ENCODE results near the gene C1orf210. TPM values are rescaled to one million over a fixed set of nuclear protein-coding genes. Genes with fewer than 3 reads are reported as not detected.

Gene C1orf210
- total RNA-seq, 2 donors from 2014 or later = 6.6 to 11.7 TPM

GRCh38 chr1:43315963-43316737 lies 30.8 kb upstream of the C1orf210 start:
- ATAC-seq (no peak), DNase-seq (no peak)
- 88 to 93% methylated on average over 10 of the region's 10 CpGs for WGBS, 2 donors
- no peak overlapping the region for H3K4me3 ChIP-seq
- H3K36me3 ChIP-seq (replicated peaks in 1 of 2; ENCODE audit: insufficient read depth in 1 of 2, low read depth in 2 of 2) = no peaks in the 10 kb centered on the region
- no peak overlapping the region for H3K27ac ChIP-seq
- no peaks in the 10 kb centered on the region for H3K27me3 ChIP-seq
- H3K4me1 ChIP-seq = no peaks in the 10 kb centered on the region
- intact Hi-C loops (cut with DNase I) = no loop called here
- H3K9me3 ChIP-seq = no peaks in the 10 kb centered on the region
- no peak for TF ChIP-seq CTCF (IDR thresholded peaks at IDR 0.05)
- no peak for TF ChIP-seq POLR2A (IDR thresholded peaks at IDR 0.05)

GRCh38 chr1:43315481-43315880 lies 30.1 kb upstream of the C1orf210 start:
- H3K27ac ChIP-seq = no peak overlapping the region
- WGBS, 2 donors = 67 to 82% methylated on average over 3 of the region's 3 CpGs
- H3K9me3 ChIP-seq = no peaks in the 10 kb centered on the region
- DNase-seq (no peak), ATAC-seq (no peak)
- intact Hi-C loops (cut with DNase I) = no loop called here
- no peaks in the 10 kb centered on the region for H3K4me1 ChIP-seq
- no peaks in the 10 kb centered on the region for H3K27me3 ChIP-seq
- H3K36me3 ChIP-seq (replicated peaks in 1 of 2; ENCODE audit: insufficient read depth in 1 of 2, low read depth in 2 of 2) = no peaks in the 10 kb centered on the region
- no peak for TF ChIP-seq POLR2A (IDR thresholded peaks at IDR 0.05)
- TF ChIP-seq CTCF (IDR thresholded peaks at IDR 0.05) = no peak
- H3K4me3 ChIP-seq = no peak overlapping the region

GRCh38 chr1:43314233-43314632 lies 28.9 kb upstream of the C1orf210 start:
- ATAC-seq (no peak), DNase-seq (no peak)
- WGBS, 2 donors = 92 to 94% methylated on average over 5 of the region's 5 CpGs
- H3K27ac ChIP-seq = no peak overlapping the region
- no peak overlapping the region for H3K4me3 ChIP-seq
- no peaks in the 10 kb centered on the region for H3K27me3 ChIP-seq
- H3K4me1 ChIP-seq = no peaks in the 10 kb centered on the region
- no peaks in the 10 kb centered on the region for H3K36me3 ChIP-seq (replicated peaks in 1 of 2; ENCODE audit: insufficient read depth in 1 of 2, low read depth in 2 of 2)
- intact Hi-C loops (cut with DNase I) = no loop called here
- TF ChIP-seq POLR2A (IDR thresholded peaks at IDR 0.05) = no peak
- no peak for TF ChIP-seq CTCF (IDR thresholded peaks at IDR 0.05)
- no peaks in the 10 kb centered on the region for H3K9me3 ChIP-seq

- Histone ChIP-seq H3K9me3 (no peaks in the 10 kb centered on the region), H3K27me3 (no peaks in the 10 kb centered on the region), H3K36me3 (replicated peaks in 1 of 2; ENCODE audit: insufficient read depth in 1 of 2, low read depth in 2 of 2) (no peaks in the 10 kb centered on the region), H3K4me1 (no peaks in the 10 kb centered on the region), H3K27ac (no peak overlapping the region), H3K4me3 (no peak overlapping the region)
- intact Hi-C loops (cut with DNase I) = no loop called here
- TF ChIP-seq POLR2A (IDR thresholded peaks at IDR 0.05) = no peak
- no peak for TF ChIP-seq CTCF (IDR thresholded peaks at IDR 0.05)
- DNase-seq (no peak), ATAC-seq (no peak)
- WGBS, 2 donors = 86% methylated on average over 8 to 10 of the region's 10 CpGs
These were observed 28.4 kb upstream of the C1orf210 start for GRCh38 chr1:43313771-43314170.
